SK-N-DZ (cell line): ENCODE results near the gene RNF223.
A peak's percentile ranks its signal among the peaks of the same experiment; 100 is the strongest.
"Not testable (repeated sequence)": the region's sequence is repeated elsewhere in the genome, so short reads cannot be mapped to it uniquely, and the experiment has no call there.

Experiments
- DNase-seq: peaks from one replicate; pipeline ENCODE4 v3.0.0-alpha.2; 2015; ENCODE audit warnings: low spot score

Gene RNF223

DNA sequence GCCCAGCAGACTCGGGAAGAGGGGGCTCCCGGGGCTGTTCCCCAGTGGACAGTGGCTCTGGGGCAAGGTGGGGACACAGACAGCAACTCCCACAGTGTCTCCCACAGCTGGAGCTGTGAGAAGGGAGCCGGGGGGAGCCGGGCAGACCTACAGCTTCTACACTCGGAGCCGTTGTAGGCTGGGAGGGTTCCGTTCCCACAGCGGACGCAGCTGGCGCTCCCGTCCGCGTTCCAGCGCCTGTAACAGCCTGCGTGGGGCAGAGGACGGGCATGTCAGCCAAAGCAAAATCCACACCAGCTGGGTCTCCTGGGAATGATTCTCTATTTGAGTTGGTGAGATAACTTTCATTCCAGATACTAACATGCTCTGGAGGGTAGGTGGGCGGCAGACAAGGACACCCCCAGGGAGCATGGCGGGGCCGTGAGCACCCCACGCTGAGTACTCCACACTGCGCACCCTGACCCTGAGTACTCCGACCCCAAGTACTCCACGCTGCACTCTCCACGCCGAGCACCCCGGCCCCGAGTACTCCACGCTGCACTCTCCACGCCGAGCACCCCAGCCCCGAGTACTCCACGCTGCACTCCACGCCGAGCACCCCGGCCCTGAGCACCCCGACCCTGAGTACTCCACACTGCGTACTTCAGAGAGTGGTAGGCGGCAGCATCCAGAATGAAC is 13.4 kb upstream of the RNF223 start:
- no peak for DNase-seq

DNA sequence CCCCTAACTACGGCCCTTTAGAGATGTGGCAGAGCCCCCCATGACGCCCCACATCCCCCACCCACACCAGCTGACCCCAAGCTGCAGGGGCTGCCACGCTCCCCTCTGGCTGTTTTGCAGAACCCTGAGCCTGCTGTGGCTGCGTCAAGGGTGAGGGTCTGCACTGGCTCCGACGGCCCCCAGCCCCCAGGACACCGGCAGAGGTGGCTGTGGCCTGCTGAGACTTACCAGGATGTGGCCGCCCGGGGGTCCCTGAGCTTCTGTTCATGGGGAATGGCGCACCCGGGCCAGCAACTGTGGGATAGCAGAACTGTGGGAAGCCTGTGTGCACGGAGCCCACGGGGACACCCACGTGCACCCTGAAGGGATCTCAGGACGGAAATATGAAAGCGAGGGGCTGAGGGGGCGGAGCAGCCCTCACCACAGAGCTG is 12.8 kb upstream of the RNF223 start:
- DNase-seq: no peak

DNA sequence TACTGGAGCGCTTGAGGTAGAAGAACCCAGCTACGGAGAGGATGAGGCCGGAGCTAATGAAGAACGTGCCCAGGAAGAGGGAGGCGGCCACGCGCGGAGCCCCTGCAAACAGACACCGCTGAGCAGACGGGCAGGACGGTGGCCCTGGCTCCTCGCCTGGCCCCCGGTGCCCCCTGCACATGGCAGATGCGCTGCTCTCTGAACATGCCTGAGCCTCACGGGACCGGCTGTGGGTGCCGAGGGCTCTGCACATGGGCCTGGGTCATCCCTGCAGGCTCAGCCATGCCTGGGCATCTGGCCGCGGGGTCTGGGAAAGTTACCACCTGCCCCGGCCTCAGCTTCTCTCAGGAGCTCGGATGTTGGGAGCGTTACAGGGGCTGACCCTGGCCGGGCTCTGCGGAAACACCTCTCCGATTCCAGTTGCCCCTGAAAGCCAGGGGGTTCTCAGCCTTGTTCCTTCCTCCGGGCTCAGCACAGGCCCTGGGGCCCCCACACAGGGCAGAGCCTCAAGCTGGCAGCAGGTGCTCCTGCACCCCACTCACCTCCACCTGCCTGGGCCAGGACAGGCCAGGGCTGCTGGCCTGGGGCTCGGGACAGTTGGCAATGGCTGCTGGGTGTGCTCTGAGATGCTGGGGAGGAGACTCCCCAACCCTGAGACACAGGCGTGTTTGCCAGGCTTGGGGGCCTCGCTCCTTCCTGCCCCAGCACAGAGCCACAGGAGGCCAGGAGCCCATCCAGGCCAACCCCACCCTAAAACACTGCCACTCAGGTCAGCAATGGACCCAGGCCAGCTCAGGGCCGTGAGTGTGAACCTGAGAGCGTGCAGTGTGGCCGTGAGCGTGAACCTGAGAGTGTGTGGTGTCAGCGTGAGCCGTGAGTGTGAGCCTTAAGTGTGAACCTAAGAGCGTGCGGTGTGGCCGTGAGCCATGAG is 12.1 kb upstream of the RNF223 start:
- DNase-seq: no peak

DNA sequence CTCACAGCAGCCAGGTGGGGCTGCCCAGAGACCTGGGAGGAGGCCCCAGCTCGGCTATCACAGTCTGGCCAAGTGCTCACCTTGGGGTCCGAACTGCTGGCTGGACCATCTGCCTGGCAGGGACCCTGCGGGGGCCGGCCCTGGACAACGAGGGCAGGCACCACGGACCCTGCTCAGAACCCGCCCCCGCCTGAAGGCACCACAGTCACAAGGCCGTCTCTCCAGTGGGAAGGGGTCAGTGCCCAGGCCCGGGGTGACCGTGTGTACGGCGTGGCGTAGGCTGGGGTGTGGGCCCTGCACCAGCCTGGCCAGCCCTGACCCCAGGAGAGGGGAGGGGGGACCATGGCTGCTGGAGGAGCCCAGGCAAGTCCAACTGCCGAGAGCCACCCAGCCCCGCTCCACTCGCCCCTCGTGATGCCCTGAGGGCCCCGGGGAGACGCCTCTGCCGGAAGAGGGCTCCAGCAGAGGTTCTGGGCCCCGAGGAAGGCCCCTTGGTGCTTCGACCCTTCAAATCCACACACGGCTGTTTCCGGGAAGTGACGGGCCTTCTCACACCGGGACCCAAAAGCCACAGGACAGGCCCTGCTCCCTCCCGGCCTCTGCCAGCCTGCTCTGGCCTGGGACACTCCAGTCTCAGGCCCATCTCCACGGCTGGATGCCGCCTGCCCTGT is 11.2 kb upstream of the RNF223 start:
- no peak for DNase-seq

DNA sequence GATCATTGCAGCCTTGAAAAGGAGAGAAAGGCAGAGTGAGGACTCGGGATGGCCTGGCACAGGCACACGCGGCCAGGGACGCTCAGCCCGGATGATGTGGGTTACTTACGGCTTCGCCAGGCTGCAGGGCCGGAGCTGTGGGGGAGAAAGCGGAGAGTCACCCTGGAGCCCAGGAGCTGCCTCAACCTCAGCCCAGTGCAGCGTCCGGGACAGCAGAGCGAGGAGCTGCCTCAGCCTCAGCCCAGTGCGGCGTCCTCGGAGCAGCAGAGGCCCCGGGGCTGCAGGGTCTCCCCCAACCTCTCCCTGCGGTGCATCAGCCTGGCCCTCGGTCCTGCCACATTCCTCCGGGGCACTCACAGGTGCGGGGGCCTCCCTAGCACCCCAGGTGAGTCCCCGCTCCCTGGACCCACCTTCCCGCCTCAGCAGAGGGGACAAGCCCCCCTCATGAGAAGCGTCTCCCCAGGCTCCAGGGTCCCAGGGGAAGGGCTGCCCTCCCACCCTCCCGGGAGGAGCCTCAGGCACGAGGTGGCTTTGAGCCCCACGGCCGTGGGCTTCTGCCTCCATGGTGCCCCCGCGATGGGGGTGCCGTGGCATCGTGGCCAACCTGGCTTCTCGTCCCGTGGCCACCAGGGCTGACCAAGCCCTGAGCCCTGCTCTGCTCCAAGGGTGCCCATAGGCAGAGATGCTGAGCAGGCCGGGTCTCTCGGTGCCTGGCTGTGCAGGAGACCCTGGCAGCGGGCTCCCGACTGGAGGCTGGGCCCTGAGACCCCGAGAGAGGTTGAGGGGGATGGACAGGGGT is 10.5 kb upstream of the RNF223 start:
- DNase-seq: no peak

DNA sequence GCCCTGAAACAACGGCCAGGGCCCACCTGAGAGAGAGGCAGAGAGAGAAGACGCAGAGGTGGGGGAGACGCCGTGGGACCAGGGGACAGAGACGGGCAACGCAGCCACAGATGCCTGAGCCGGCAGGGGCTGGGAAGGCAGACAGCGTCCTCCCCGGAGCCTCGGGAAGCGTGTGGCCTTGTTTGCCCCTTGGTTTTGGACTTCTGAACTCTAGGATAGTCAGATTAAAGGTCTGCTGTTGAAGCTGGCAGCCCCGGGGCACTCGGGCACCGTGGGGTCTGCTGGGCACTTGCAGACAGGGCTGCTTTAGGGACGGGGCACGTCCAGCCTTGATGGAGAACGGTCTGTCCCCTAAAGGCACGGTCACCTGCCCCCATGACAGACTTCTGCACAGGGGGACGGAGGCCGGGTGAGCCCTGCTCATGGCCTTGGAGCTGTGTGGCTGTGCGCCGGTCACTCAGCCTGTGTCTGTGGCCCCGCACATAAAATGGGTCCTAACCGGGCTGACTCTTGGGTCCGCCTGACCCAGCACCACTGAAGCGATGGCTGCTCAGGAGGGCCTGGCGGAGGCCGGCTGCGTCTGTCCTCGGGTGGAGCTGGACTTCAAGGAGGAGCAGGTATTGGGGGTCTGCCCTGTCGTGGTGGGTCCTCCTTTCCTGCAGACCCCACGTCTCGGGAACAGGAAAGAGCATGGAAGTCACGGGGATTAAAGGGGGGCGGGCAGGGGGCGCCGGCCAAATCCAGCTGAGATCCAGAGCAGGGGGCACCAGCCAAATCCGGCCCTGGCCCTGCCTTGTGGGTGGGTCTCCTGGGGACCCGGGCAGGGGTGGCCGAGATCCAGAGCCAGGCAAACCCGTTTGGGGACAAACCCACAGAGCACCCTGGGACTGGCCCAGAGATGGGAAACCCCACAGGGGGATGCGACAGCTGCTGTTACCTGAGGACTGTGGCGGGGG is 9.6 kb upstream of the RNF223 start:
- DNase-seq: no peak

DNA sequence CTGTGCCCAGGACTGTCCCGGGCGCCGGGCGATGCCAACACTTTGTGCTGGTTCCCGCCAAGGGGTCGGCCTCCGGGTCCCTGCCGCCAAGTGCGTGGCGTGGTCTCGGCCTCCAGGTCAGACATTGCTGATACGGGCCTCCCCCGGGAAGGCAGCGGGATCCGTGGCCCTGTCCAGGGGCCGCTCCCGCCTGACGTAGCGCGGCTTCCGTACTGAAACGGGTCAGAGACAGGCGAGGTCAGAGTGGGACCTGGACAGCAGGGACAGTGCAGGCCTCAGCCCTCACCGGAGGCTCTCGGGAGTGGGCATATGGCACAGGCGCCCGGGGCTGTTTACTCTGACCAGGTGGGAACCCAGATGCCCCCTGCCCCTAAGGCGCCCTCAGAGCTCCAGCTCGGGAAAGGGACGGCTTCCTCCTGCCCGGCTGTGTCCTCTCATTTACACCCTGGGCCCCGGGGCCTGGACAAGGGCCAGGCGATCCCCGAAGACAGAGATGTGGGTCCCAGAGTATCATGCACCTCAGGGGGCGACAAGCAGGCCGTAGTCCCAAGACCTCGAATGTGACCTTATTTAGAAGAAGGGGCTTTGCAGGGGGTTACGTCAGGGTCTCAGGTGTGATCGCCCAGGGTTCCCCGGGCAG is 8.8 kb upstream of the RNF223 start:
- no peak for DNase-seq

DNA sequence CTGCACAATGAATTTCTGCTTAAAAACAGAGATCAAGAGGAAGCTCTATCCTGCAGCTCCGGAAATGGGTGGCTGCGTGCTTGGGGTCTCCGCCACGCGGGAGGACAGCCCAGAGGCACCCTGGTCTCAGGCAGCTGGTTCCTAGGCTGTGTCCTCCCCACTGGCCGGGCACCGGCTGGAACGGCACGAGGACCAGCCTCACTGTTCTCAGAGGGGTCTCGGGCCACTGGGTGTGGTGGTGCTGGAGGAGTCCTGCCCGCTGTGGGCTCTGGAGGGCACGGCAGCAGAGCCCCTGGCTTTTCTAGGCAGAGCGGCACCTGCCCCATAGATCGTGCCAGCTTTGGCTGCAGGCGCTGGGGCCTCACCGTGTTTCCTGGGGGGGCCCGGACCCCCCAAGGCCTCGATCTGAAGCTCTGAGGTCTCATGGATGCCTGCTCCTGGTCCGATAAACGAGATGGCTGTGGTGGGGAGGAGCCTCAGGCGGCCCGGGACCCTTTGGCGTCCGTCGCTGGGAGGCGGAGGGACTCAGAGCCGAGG is 8.2 kb upstream of the RNF223 start:
- DNase-seq: no peak

DNA sequence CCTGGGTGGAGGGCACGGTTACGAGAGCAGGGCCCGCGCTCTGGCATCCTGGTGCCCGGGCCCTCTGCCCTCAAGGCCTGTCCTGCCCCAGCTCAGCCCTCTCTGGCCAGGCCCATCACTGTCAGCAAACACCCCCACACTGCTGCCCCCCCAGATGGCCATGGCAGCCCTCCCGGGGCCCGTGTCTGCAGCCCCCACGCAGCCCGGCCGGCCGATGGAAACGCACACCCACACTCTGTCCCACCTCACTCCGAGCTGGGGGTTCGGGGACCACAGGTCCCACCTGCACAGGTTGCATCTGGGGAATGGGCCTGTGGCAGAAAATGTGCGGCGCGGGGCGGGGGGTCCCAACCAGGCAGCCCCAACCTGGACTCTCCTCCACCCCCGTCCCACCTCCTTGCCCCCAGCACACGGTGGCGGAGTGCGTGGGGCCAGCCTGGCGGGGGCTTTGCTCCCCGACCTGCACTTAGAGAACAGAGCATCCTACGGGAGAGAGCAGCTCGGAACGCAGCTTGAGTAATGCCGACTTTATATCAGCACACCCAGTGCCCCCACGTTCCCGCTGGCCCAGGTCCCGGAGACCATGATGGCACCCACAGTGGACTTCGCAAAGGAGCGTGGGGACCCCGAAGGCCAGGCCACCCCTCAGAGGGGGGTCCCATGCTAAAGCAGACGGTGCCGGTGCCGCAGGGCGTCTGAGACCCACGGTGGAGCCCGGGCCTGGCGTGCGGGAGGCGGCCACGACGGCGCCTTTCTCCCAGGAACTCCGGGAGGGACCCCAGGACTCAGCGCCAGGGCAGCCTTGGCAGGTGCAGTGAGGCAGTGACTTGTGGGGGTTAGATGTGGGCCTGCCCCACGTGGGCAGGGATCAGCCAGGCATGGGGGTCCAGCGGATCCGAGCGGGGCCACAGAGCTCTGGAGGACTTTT is 7.5 kb upstream of the RNF223 start:
- DNase-seq: no peak

DNA sequence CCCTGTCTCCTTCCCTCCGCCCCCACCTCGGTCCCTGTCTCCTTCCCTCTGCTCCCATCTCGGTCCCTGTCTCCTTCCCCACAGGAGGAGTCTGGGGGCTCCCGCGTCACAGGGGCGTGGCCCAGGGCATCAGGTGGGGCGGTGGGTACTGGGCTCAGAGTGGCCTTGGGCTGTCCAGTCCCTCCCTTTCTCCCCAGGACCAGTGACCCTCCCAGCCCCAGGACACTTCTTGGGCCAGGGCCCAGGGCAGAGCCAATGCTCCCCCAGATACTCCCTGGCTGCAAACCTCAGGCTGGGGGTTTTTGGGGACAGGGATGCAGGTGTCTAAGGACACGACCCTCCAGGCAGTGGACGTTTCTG is 6.8 kb upstream of the RNF223 start:
- no peak for DNase-seq

DNA sequence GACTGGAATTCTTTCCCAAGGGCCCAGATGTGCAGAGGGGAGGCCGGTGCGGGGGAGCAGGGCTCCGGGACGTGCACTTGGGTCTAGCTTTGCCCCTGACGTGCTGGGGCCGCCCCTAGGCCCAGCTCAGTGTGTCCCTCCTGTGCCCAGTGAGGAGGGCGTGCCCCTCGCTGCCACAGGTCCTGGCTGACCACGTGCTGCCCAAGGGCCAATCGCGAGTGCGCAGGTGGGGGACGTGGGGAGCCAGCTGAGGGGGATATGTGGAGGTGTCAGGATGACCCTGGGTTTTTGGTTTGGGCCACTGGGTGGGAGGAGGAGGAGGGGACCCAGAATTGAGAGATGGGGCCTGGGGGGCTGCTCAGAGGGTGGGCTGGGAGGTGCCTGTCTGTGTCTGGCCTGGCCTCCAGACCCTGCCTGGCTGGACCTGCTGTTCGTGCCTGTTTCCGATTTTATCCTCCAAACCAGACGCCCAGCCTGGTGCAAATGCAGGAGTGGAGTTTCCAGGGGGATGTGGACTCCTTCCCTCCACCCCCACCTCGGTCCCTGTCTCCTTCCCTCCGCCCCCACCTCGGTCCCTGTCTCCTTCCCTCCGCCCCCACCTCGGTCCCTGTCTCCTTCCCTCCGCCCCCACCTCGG is 6.1 kb upstream of the RNF223 start:
- peak; percentile 80 for DNase-seq

DNA sequence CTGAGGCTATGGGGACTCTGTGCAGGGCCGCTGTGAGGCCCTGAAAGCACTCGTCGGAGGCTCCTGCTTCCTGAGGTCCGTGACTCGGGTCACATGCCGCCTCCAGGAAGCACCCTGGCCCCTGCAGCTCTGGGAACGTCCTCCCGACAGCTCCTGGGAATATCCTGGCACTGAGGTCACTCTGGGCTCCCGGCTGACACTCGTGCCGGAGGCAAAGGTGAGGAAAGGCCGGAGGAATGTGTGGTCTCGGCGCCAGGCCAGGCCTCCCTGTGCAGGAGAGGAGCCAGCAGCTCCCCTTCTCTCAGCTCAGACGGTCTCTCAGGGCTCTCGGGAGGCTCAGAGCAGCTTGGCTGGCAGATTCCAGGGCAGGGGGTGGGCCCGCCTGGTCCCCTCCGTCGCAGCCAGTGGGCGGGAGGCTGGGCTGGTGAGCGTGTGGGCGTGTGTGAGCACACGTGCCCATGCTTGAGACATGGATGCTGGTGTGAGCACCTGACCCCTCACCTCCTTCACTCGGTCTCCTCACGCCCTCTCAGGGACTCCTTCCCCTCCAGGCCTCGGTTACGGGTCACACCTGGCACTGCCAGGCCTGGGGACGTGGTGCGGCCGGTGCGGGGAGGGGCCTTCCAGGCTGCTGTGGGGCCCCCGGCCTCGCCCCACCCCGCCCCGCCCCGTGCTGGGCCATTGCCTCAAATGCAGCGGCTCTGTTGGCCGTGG is 5.5 kb upstream of the RNF223 start:
- peak; percentile 53 for DNase-seq

DNA sequence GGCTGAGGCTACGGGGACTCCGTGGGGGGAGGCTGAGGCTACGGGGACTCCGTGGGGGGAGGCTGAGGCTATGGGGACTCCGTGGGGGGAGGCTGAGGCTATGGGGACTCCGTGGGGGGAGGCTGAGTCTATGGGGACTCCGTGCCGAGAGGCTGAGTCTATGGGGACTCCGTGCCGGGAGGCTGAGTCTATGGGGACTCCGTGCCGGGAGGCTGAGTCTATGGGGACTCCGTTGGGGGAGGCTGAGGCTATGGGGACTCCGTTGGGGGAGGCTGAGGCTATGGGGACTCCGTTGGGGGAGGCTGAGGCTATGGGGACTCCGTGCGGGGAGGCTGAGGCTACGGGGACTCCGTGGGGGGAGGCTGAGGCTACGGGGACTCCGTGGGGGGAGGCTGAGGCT is 3.3 kb upstream of the RNF223 start:
- not testable (repeated sequence) for DNase-seq

DNA sequence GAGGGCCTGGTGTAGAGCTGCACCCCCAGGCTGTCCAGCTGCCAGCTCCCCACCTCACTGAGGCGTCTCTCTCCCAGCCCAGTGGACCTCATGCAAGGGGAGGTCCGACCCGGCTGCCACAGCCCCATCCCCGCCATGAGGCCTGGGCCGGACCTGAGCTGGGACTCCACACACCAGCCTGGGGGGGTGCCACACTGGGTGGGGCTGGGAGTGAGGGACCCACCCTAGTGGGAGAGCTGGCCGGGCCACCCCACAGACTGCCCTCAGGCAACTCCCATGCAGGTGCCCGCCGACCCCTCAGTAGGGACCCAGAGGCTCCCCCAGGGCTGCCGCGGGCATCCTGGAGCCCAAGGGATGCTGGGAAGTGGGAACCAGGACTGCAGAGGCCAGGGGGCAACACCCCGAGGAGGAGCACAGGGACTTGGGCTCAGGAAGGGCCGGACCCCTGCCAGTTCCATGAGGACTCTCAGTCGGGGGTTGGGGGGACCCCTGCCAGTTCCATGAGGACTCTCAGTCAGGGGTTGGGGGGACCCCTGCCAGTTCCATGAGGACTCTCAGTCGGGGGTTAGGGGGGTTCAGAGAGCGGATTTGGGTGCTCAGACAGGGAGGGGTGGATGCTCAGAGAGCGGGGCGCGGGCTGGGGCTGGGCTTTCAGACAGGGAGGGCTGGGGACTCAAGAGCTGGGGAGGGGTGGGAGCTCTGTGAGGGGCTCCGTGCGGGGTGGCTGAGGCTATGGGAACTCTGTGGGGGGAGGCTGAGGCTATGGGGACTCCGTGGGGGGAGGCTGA is 1.2 kb upstream of the RNF223 start:
- no peak for DNase-seq

DNA sequence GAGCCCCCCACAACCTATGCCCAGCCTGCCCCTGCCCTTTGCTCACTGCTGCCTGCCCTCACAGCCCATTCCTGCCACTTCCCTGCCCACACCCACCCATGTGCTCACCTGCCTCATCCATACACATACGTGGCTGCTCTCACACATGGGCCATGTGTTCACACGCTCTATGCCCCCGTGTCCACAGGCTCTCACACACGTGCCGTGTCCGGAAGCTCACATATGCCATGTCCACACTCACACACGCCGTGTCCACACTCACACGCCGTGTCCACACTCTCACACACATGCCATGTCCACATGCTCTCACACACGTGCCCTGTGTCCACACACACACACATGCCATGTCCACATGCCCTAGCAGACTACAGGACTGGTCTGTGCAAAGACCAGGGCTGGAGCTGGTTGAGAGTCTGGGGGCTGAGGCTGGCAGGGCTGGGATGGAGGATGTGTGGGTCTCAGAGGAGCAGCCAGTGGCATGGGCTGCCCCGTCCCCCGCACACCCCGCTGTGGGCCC is 583 bp upstream of the RNF223 start:
- no peak for DNase-seq
